Neutrophil (primary cell): ENCODE data around the gene MYH6.

Experiments
- H3K27ac ChIP-seq: fragments of 200-600 bp; sonication (generic); 2 replicates; pipeline ENCODE4 v1.5.1; 2016; ENCODE audit warnings: mild to moderate bottlenecking, moderate library complexity
- H3K27me3 ChIP-seq: fragments of 200-600 bp; sonication (generic); 2 replicates; pipeline ENCODE4 v1.6.0; 2016; ENCODE audit warnings: mild to moderate bottlenecking
- H3K36me3 ChIP-seq: fragments of 200-600 bp; sonication (generic); 2 replicates; pipeline ENCODE4 v1.5.1; 2017
- H3K4me1 ChIP-seq, 2 experiments: fragments of 200-600 bp in 1 of 2; sonication (generic) in 1 of 2; 1 replicate in 1 of 2; 2 replicates in 1 of 2; pipeline versions ENCODE4 v1.5.1 to v1.6.1; 2013 to 2016; ENCODE audit warnings: low read depth in 1 of 2, low read length in 1 of 2, mild to moderate bottlenecking in 1 of 2, moderate library complexity in 1 of 2; ENCODE audit not compliant: control insufficient read depth in 1 of 2, insufficient read depth in 1 of 2
- H3K4me3 ChIP-seq, 2 experiments: fragments of 200-600 bp in 1 of 2; sonication (generic) in 1 of 2; 1 replicate in 1 of 2; 2 replicates in 1 of 2; pipeline ENCODE4 v1.5.1; 2013 to 2016; ENCODE audit warnings: low read depth in 1 of 2, low read length in 1 of 2, mild to moderate bottlenecking in 1 of 2, moderate library complexity in 1 of 2
- H3K9me3 ChIP-seq: fragments of 200-600 bp; sonication (generic); 2 replicates; pipeline ENCODE4 v1.5.1; 2016
- CTCF ChIP-seq: fragments of 200-600 bp; sonication (generic); IDR thresholded peaks from 2 replicates; pipeline ENCODE4 v1.5.1; 2016; ENCODE audit warnings: antibody characterized with exemption

MYH6 gene

DNA sequence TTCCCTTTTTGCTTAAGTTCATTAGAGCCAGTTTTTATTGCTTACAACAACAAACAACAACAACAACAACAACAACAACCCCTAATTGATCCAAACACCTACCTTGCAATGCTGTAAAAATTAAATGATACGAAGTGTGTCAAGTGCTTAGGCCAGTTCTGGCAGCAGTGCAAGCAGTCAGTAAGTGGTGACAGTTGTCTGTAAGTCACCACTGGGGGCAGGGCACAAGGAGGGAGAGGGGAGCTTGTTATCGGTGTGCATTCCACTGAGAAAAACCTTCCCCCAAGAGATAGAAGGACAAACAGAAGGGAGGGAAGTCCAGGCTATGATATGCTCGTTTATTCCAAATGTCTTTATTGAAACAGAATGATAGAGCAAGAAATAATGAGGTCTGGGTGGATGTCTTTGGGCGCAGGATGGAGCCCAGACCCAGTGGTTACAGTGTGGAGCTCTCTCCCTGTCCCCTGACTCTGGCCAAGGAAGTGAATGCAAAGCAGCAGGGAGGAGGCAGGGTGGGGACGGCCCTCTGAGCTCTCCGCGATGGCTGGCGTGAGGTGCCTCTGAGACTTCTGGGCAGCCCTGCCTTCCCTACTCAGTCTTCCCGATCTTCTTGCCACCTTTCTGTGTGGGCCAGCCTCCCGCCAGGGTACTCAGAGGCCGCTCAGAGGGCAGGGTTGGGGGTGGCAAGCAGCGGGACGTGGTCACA, 61.9 kb downstream of the MYH6 start:
- Histone ChIP-seq H3K27me3 (peaks cover 36% of the 10 kb centered on the region), H3K4me1 (no peaks in the 10 kb centered on the region), H3K9me3 (no peaks in the 10 kb centered on the region), H3K36me3 (no peaks in the 10 kb centered on the region), H3K4me3 (no peak overlapping the region), H3K27ac (no peak overlapping the region)
- TF ChIP-seq CTCF, result no peak

DNA sequence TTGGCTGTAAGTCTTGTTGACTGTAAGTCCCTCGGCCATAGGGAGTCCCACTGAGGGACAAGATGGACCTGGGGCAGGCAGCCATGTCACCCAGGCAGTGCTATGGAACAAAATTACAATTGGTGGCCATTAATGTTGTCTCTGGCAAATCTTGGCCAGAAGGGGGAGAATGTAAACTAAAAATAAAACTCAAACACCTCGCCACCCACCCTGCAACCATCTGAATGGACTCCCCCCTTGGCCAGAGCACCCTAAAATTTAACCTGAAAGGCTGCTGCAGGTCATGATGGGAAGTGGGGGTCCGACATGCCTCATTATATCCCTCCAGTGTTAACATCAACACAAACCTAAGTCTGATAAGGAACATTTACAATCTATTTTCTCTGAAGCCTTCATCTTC, 63.6 kb downstream of the MYH6 start:
- no peak overlapping the region for H3K27ac ChIP-seq
- H3K36me3 ChIP-seq, result no peaks in the 10 kb centered on the region
- H3K27me3 ChIP-seq, result peaks cover 20% of the 10 kb centered on the region
- no peak overlapping the region for H3K4me3 ChIP-seq
- no peaks in the 10 kb centered on the region for H3K4me1 ChIP-seq
- TF ChIP-seq CTCF, result no peak
- H3K9me3 ChIP-seq, result no peaks in the 10 kb centered on the region

- no peaks in the 10 kb centered on the region for H3K4me1 ChIP-seq
- H3K36me3 ChIP-seq, result no peaks in the 10 kb centered on the region
- no peak overlapping the region for H3K27ac ChIP-seq
- no peaks in the 10 kb centered on the region for H3K9me3 ChIP-seq
- H3K27me3 ChIP-seq, result peaks cover 21% of the 10 kb centered on the region
- no peak overlapping the region for H3K4me3 ChIP-seq
- no peak for TF ChIP-seq CTCF
Measured at GRCh38 chr14:23339506-23340268, 68.4 kb downstream of the MYH6 start.

DNA sequence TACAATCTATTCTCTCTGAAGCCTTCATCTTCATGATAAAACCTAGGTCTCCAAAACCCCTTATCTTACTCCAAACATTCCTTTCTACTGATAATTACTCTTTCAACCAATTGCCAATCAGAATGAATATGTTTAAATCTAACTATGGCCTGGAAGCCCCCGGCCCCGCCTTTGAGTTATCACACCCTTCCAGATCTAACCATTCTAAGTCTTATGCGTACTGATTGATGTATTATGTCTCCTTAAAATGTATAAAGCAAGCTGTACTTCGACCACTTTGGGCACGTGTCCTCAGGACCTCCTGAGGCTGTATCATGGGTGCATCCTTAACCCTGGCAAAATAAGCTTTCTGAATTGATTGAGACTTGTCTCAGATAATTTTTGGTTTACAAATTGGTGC, 72.5 kb downstream of the MYH6 start:
- Histone ChIP-seq H3K4me1 (no peaks in the 10 kb centered on the region), H3K27ac (no peak overlapping the region), H3K9me3 (no peaks in the 10 kb centered on the region), H3K4me3 (no peak overlapping the region), H3K27me3 (peaks cover 29% of the 10 kb centered on the region), H3K36me3 (no peaks in the 10 kb centered on the region)
- no peak for TF ChIP-seq CTCF
